SIG-M5 (cell line): ENCODE data around the gene ILKAP.
A peak's percentile ranks its signal among the peaks of the same experiment; 100 is the strongest.

Experiments used
- DNase-seq: peaks from one replicate; lab custom pipeline; 2025; lab: John Stamatoyannopoulos, UW

ILKAP gene

GRCh38 chr2:238203094-238203972 is at the start of gene ILKAP:
ILKAP (minus strand) TSS chr2:238203695; CDS start chr2:238203553, 142 bp downstream.
- DNase-seq = peak; percentile 21

GRCh38 chr2:238252766-238253630 is 49.5 kb upstream of the ILKAP start:
- DNase-seq = no peak

- DNase-seq = no peak
These were observed 48.5 kb upstream of the ILKAP start for GRCh38 chr2:238251986-238252385.

- DNase-seq = no peak
These were observed 47.8 kb upstream of the ILKAP start for GRCh38 chr2:238251331-238251730.

- no peak for DNase-seq
These were observed 47.4 kb upstream of the ILKAP start for GRCh38 chr2:238250896-238251295.

- no peak for DNase-seq
These were observed 44.5 kb upstream of the ILKAP start for GRCh38 chr2:238247841-238248453.

GRCh38 chr2:238247002-238247822 is 43.7 kb upstream of the ILKAP start:
- DNase-seq = no peak

- DNase-seq = no peak
These were observed 40.7 kb upstream of the ILKAP start for GRCh38 chr2:238244151-238244550.

GRCh38 chr2:238243496-238244076 is 40.1 kb upstream of the ILKAP start:
- DNase-seq = no peak

- no peak for DNase-seq
These were observed 39.4 kb upstream of the ILKAP start for GRCh38 chr2:238242731-238243495.

GRCh38 chr2:238241970-238242369 is 38.5 kb upstream of the ILKAP start:
- no peak for DNase-seq

GRCh38 chr2:238240757-238241711 is 37.5 kb upstream of the ILKAP start:
- no peak for DNase-seq

- DNase-seq = peak; percentile 22
These were observed 36.6 kb upstream of the ILKAP start, which contains the start of gene HES6 for GRCh38 chr2:238239863-238240756. HES6 (minus strand) TSS chr2:238240038; CDS start chr2:238239905, 133 bp downstream.

- DNase-seq = no peak
These were observed 36.0 kb upstream of the ILKAP start for GRCh38 chr2:238239543-238239862.

- no peak for DNase-seq
These were observed 35.5 kb upstream of the ILKAP start for GRCh38 chr2:238238766-238239542.

GRCh38 chr2:238238311-238238765 is 34.8 kb upstream of the ILKAP start:
- no peak for DNase-seq

GRCh38 chr2:238237431-238238135 is 34.1 kb upstream of the ILKAP start:
- no peak for DNase-seq
